Measurements from ENCODE around the gene PALM.

The PALM gene

GRCh38 chr19:780935-781334 lies 72.2 kb downstream of the PALM start:
- Histone ChIP-seq H3K9me3 (ENCODE audit: insufficient read depth, low read length) (no peaks in the 10 kb centered on the region), H4K20me1 (ENCODE audit: insufficient read depth, low read length) (no peaks in the 10 kb centered on the region), H3K27me3 (ENCODE audit: low read depth, low read length) (no peaks in the 10 kb centered on the region), H3K36me3 (replicated peaks; ENCODE audit: low read depth, low read length) (no peaks in the 10 kb centered on the region), H3K27ac (ENCODE audit: low read length) (no peak overlapping the region), H3K79me2 (ENCODE audit: low read length) (no peaks in the 10 kb centered on the region), H2AFZ (ENCODE audit: low read depth, low read length) (no peak overlapping the region), H3K4me1 (ENCODE audit: low read length) (no peaks in the 10 kb centered on the region), H3K4me2 (ENCODE audit: low read length) (no peak overlapping the region), H3K4me3 (ENCODE audit: low read length) (no peak overlapping the region), H3K9ac (ENCODE audit: low read length) (no peak overlapping the region)
- no peak for TF ChIP-seq EZH2phosphoT487 (IDR thresholded peaks at IDR 0.05; ENCODE audit: low read depth)
- no peak for TF ChIP-seq CTCF (IDR thresholded peaks at IDR 0.05; ENCODE audit: low read depth, low read length)

DNA sequence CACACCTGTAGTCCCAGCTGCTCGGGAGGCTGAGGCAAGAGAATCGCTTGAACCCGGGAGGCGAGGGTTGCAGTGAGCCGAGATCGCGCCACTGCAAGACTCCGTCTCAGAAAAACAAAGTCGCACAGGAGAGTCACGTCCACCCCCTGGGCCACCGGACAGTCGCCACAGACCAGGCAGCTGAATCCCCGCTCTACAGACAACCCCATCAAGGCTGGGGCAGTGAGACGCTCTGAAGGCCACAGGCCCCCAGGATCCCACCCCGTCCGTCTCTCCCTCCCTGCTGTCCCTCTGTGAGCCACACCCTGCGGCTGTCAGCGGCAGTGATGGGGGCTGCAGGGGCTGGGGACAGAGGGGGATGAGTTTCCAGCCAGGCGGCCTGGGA lies 73.1 kb downstream of the PALM start:
- Histone ChIP-seq H3K79me2 (ENCODE audit: low read length) (no peaks in the 10 kb centered on the region), H2AFZ (ENCODE audit: low read depth, low read length) (no peak overlapping the region), H3K4me1 (ENCODE audit: low read length) (no peaks in the 10 kb centered on the region)

GRCh38 chr19:782185-782877 lies 73.6 kb downstream of the PALM start:
- Histone ChIP-seq H3K79me2 (ENCODE audit: low read length) (no peaks in the 10 kb centered on the region), H3K27ac (ENCODE audit: low read length) (no peak overlapping the region), H3K4me3 (ENCODE audit: low read length) (no peak overlapping the region), H3K9ac (ENCODE audit: low read length) (no peak overlapping the region), H3K4me1 (ENCODE audit: low read length) (no peaks in the 10 kb centered on the region), H3K27me3 (ENCODE audit: low read depth, low read length) (no peaks in the 10 kb centered on the region), H3K4me2 (ENCODE audit: low read length) (no peak overlapping the region), H4K20me1 (ENCODE audit: insufficient read depth, low read length) (no peaks in the 10 kb centered on the region), H2AFZ (ENCODE audit: low read depth, low read length) (no peak overlapping the region), H3K36me3 (replicated peaks; ENCODE audit: low read depth, low read length) (no peaks in the 10 kb centered on the region), H3K9me3 (ENCODE audit: insufficient read depth, low read length) (no peaks in the 10 kb centered on the region)
- TF ChIP-seq EZH2phosphoT487 (IDR thresholded peaks at IDR 0.05; ENCODE audit: low read depth) (no peak), CTCF (IDR thresholded peaks at IDR 0.05; ENCODE audit: low read depth, low read length) (no peak)

More for the DNA sequence above, 73.1 kb downstream of the PALM start:
- TF ChIP-seq CTCF (IDR thresholded peaks at IDR 0.05; ENCODE audit: low read depth, low read length): no peak
- Histone ChIP-seq H3K9me3 (ENCODE audit: insufficient read depth, low read length) (no peaks in the 10 kb centered on the region), H3K9ac (ENCODE audit: low read length) (no peak overlapping the region), H3K4me2 (ENCODE audit: low read length) (no peak overlapping the region), H4K20me1 (ENCODE audit: insufficient read depth, low read length) (no peaks in the 10 kb centered on the region), H3K36me3 (replicated peaks; ENCODE audit: low read depth, low read length) (no peaks in the 10 kb centered on the region), H3K27me3 (ENCODE audit: low read depth, low read length) (no peaks in the 10 kb centered on the region), H3K4me3 (ENCODE audit: low read length) (no peak overlapping the region), H3K27ac (ENCODE audit: low read length) (no peak overlapping the region)

DNA sequence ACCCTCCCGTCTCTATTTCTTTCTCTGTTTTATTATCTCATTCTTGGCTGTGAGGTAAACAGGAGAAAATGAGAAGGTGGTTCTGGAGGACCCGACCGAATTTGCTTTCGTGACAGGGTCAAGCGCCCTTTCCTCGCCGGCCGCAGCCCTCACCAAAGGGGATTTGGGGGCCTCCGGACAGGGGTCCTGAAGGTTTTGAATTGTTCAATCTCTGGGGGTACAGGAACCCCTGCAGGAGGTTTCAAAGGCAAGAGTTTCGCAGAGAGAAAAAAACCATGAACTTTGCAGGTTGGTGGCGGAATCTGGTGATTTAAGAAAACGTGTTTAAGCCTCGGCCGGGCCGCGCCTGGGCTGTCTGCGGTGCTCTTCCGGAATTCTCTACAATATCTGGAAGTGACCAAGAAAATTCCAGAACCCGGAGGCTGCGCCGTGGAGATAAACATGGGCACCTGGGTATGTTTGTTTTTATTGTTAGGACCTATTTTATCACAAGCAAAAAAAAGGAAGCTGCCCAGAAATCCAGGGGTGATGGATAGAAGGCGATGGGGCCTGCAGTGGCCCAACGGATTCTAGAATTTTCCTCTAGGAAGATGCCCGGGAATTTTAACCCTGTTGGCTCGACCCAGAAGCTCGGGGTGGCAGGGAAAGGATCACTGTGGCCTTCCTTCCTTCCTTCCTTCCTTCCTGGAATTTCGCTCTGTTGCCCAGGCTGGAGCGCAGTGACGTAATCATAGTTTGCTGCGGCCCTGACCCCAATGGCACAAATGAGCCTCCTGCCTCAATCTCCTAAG lies 74.3 kb downstream of the PALM start:
- H3K9me3 ChIP-seq (ENCODE audit: insufficient read depth, low read length): no peaks in the 10 kb centered on the region
- no peaks in the 10 kb centered on the region for H3K79me2 ChIP-seq (ENCODE audit: low read length)
- H3K4me1 ChIP-seq (ENCODE audit: low read length): no peaks in the 10 kb centered on the region
- H3K9ac ChIP-seq (ENCODE audit: low read length): no peak overlapping the region
- H3K36me3 ChIP-seq (replicated peaks; ENCODE audit: low read depth, low read length): no peaks in the 10 kb centered on the region
- H3K27me3 ChIP-seq (ENCODE audit: low read depth, low read length): no peaks in the 10 kb centered on the region
- no peak overlapping the region for H3K4me2 ChIP-seq (ENCODE audit: low read length)
- H3K4me3 ChIP-seq (ENCODE audit: low read length): no peak overlapping the region
- no peaks in the 10 kb centered on the region for H4K20me1 ChIP-seq (ENCODE audit: insufficient read depth, low read length)
- H3K27ac ChIP-seq (ENCODE audit: low read length): no peak overlapping the region
- no peak for TF ChIP-seq CTCF (IDR thresholded peaks at IDR 0.05; ENCODE audit: low read depth, low read length)
- TF ChIP-seq EZH2phosphoT487 (IDR thresholded peaks at IDR 0.05; ENCODE audit: low read depth): no peak
- no peak overlapping the region for H2AFZ ChIP-seq (ENCODE audit: low read depth, low read length)

Data from OCI-LY3 (cell line).